HCT116 (cell line): ENCODE data around the gene KRTAP1-5. TPM values are rescaled to one million over a fixed set of nuclear protein-coding genes. Genes with fewer than 3 reads are reported as not detected.
"Not testable (repeated sequence)": the region's sequence is repeated elsewhere in the genome, so short reads cannot be mapped to it uniquely, and the experiment has no call there.

ENCODE experiments used
- ATAC-seq: fragments of 200-7000 bp; cut with Tn5 transposase; 2 replicates; pipeline ENCODE4 v1.9.1; 2020; ENCODE audit warnings: mild to moderate bottlenecking, moderate library complexity
- BruUV-seq: library from RNA; stranded (reverse); fragments of 400-500 nt; replicated peaks from 2 replicates; lab custom pipeline; 2021; lab: Mats Ljungman, UMichigan
- CTCF ChIA-PET: fragments of 300-600 bp; sonication (Branson Sonifier 250); formaldehyde crosslinking; loops from one replicate; lab custom pipeline; 2021; ENCODE audit warnings: antibody characterized with exemption; lab: Charles Lee
- POLR2A ChIA-PET: fragments of 300-600, 350-600 bp; sonication (Branson Sonifier 250); formaldehyde crosslinking; loops from one replicate; lab custom pipeline; 2021; ENCODE audit warnings: antibody characterized with exemption; lab: Charles Lee
- RAD21 ChIA-PET, 2 experiments: fragments of 300-600 bp; sonication (Branson Sonifier 250); formaldehyde crosslinking; loops; one replicate each; lab custom pipeline; 2023; ENCODE audit warnings: low total read pairs in 2 of 2; ENCODE audit not compliant: uncharacterized antibody in 2 of 2, unreplicated experiment in 2 of 2, low non-redundant PET in 1 of 2; lab: Charles Lee
- DNase-seq: peaks from one replicate; pipeline ENCODE4 v3.0.0-alpha.2; 2010; ENCODE audit warnings: low read depth, low spot score
- H2AFZ ChIP-seq: fragments of 200-600 bp; shearing (Covaris generic), sonication (generic); 2 replicates; pipeline ENCODE4 v1.6.1; 2017; ENCODE audit warnings: low read depth, mixed run types, mixed read lengths, antibody characterized with exemption, low read length; ENCODE audit not compliant: poor library complexity, severe bottlenecking
- H3K27ac ChIP-seq: 2 replicates; pipeline ENCODE4 v1.5.1; 2012; ENCODE audit warnings: low read depth, low read length
- H3K27me3 ChIP-seq: fragments of 200-600 bp; sonication (generic); 2 replicates; pipeline ENCODE4 v1.6.1; 2016; ENCODE audit warnings: mixed run types, low read length, mixed read lengths; ENCODE audit not compliant: insufficient read depth
- H3K36me3 ChIP-seq, 2 experiments: fragments of 200-500 bp in 1 of 2; fragments of 200-600 bp in 1 of 2; sonication (Bioruptor generic) in 1 of 2; sonication (generic) in 1 of 2; 2 replicates each; pipeline versions ENCODE4 v1.5.1 to v1.6.1; 2014 to 2016; ENCODE audit warnings: low read length in 2 of 2, inconsistent platforms in 1 of 2, mixed read lengths in 1 of 2, mixed run types in 1 of 2; ENCODE audit not compliant: insufficient read depth in 2 of 2, control insufficient read depth in 1 of 2
- H3K4me1 ChIP-seq, 2 experiments: fragments of 200-600 bp in 1 of 2; sonication (generic) in 1 of 2; 2 replicates each; pipeline versions ENCODE4 v1.5.1 to v1.6.1; 2012 to 2017; ENCODE audit warnings: low read length in 2 of 2, inconsistent platforms in 1 of 2, mild to moderate bottlenecking in 1 of 2, mixed read lengths in 1 of 2, mixed run types in 1 of 2, moderate library complexity in 1 of 2; ENCODE audit not compliant: insufficient read depth in 2 of 2, control insufficient read depth in 1 of 2
- H3K4me2 ChIP-seq: fragments of 200-600 bp; sonication (generic); 2 replicates; pipeline ENCODE4 v1.6.1; 2017; ENCODE audit warnings: mixed run types, low read length, mixed read lengths
- H3K4me3 ChIP-seq, 2 experiments: fragments of 200-600 bp in 1 of 2; sonication (generic) in 1 of 2; replicated peaks in 1 of 2; 2 replicates each; pipeline ENCODE4 v1.5.1; 2011 to 2016; ENCODE audit warnings: low read length in 2 of 2, control low read depth in 1 of 2, low read depth in 1 of 2, mild to moderate bottlenecking in 1 of 2, mixed read lengths in 1 of 2, mixed run types in 1 of 2
- H3K79me2 ChIP-seq: fragments of 200-600 bp; sonication (generic); 2 replicates; pipeline ENCODE4 v1.6.1; 2017; ENCODE audit warnings: mild to moderate bottlenecking, mixed run types, low read length, moderate library complexity, mixed read lengths; ENCODE audit not compliant: insufficient read depth
- H3K9ac ChIP-seq: fragments of 200-600 bp; sonication (generic); 2 replicates; pipeline ENCODE4 v1.6.1; 2016; ENCODE audit warnings: low read length, mixed read lengths
- H3K9me2 ChIP-seq: fragments of 200-600 bp; sonication (generic), shearing (Covaris generic); 2 replicates; pipeline ENCODE4 v1.6.1; 2017; ENCODE audit warnings: mixed run types, mild to moderate bottlenecking, moderate library complexity; ENCODE audit not compliant: insufficient read depth
- H3K9me3 ChIP-seq, 2 experiments: fragments of 200-500 bp in 1 of 2; fragments of 200-600 bp in 1 of 2; sonication (Bioruptor generic) in 1 of 2; sonication (generic) in 1 of 2; 2 replicates each; pipeline ENCODE4 v1.6.1; 2014 to 2017; ENCODE audit warnings: low read length in 2 of 2, mixed read lengths in 2 of 2, inconsistent platforms in 1 of 2, low read depth in 1 of 2, mild to moderate bottlenecking in 1 of 2, mixed run types in 1 of 2, moderate library complexity in 1 of 2; ENCODE audit not compliant: control insufficient read depth in 1 of 2, insufficient read depth in 1 of 2
- H4K20me1 ChIP-seq: fragments of 200-600 bp; sonication (generic), shearing (Covaris generic); 2 replicates; pipeline ENCODE4 v1.6.1; 2017; ENCODE audit warnings: mixed run types, mild to moderate bottlenecking, moderate library complexity; ENCODE audit not compliant: insufficient read depth
- CEBPB ChIP-seq: IDR thresholded peaks from 2 replicates; pipeline ENCODE4 v1.6.1; 2012; ENCODE audit warnings: low read depth
- EGR1 ChIP-seq: IDR thresholded peaks from 2 replicates; pipeline ENCODE4 v1.6.1; 2012; ENCODE audit warnings: low read depth
- EZH2 ChIP-seq: fragments of 200-600 bp; sonication (generic); IDR thresholded peaks from 2 replicates; pipeline ENCODE4 v1.6.1; 2017; ENCODE audit warnings: antibody characterized with exemption, mixed run types
- FOSL1 ChIP-seq: IDR thresholded peaks from 2 replicates; pipeline ENCODE4 v1.6.1; 2012; ENCODE audit warnings: low read depth
- JUND ChIP-seq: IDR thresholded peaks from 2 replicates; pipeline ENCODE4 v1.6.1; 2012
- RAD21 ChIP-seq: IDR thresholded peaks from 2 replicates; pipeline ENCODE4 v1.6.1; 2012; ENCODE audit warnings: low read depth, mild to moderate bottlenecking
- SIN3A ChIP-seq: IDR thresholded peaks from 2 replicates; pipeline ENCODE4 v1.6.1; 2012; ENCODE audit warnings: low read depth
- SRF ChIP-seq: IDR thresholded peaks from 2 replicates; pipeline ENCODE4 v1.6.1; 2012; ENCODE audit warnings: low read depth
- TCF7L2 ChIP-seq: IDR thresholded peaks from 2 replicates; pipeline ENCODE4 v1.7.0; 2011; ENCODE audit warnings: borderline replicate concordance, inconsistent platforms; ENCODE audit not compliant: insufficient read depth, insufficient read length; ENCODE audit errors: extremely low read depth
- YY1 ChIP-seq: IDR thresholded peaks from 2 replicates; pipeline ENCODE4 v1.6.1; 2011; ENCODE audit warnings: low read length, low read depth, moderate library complexity, mild to moderate bottlenecking; ENCODE audit not compliant: insufficient replicate concordance; ENCODE audit errors: extremely low read depth
- ZFX ChIP-seq: fragments of 450-650 bp; IDR thresholded peaks from 2 replicates; pipeline ENCODE4 v1.6.1; 2017
- ZNF274 ChIP-seq: fragments of 200-500 bp; sonication (Bioruptor generic); IDR thresholded peaks from 2 replicates; pipeline ENCODE4 v1.6.1; 2014; ENCODE audit warnings: mild to moderate bottlenecking, low read depth, low read length, inconsistent platforms
- intact Hi-C: fragments of 100-400 bp; cut with micrococcal nuclease; formaldehyde crosslinking; loops from 2 replicates; pipeline ENCODE4 v1.10.0; 2022
- total RNA-seq: library from RNA; stranded (reverse); gene quantifications from one replicate; pipeline ENCODE4 v1.2.1, GENCODE V29; 2021; ENCODE audit not compliant: unreplicated experiment
- TF ChIP-seq, protein P1 (sequence below): IDR thresholded peaks from 2 replicates; pipeline ENCODE4 v1.6.1; 2012
- TF ChIP-seq, protein P2 (sequence below): IDR thresholded peaks from 2 replicates; pipeline ENCODE4 v1.6.1; 2012
- TF ChIP-seq, protein P3 (sequence below): IDR thresholded peaks from 2 replicates; pipeline ENCODE4 v1.6.1; 2011; ENCODE audit warnings: mild to moderate bottlenecking, low read length, moderate library complexity; ENCODE audit not compliant: insufficient replicate concordance; ENCODE audit errors: extremely low read depth

The KRTAP1-5 gene
- total RNA-seq, 1 experiment from 2014 or later = not detected

DNA sequence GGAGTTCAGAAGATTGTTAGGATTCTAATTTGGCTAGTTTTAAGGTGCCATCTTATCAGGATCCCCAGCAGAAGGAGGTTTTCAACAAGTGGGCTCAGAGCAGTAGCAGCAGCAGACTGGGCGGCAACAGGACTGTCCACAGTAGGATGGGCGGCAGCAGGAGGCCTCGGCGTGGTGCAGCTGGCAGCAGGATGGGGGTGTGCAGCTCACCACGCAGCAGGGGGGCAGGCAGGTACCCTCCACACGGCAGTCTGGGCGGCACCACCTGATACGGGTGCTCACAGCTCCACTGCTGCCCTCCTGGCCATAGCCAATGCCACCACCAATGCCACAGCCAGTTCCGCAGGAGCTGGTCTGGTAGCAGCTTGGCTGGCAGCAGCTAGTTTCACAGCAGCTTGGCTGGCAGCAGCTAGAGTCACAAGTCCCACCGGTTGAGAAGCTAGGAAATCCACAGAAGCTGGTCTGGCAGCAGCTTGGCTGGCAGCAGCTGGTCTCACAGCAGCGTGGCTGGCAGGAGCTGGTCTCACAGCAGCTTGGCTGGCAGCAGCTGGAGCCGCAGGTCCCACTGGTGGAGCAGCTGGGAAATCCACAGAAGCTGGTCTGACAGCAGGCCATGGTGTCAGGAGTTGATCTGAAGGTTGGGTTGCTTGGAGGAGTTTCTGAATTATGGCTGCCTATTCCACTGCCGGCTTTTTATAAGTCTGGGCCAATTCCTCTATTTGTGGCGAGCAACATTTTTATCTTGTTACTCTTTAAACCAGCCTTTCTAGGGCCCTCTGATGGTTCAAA lies 14.0 kb upstream of the KRTAP1-5 start, which contains the start of gene KRTAP1-1:
Gene KRTAP1-1 (minus strand): TSS at position 668 of the 789 bp plus-strand sequence. CDS start 53 bp downstream, at position 615.
- H3K9me2 ChIP-seq, H3K4me3 ChIP-seq, intact Hi-C loops, ATAC-seq, H3K27ac ChIP-seq, BruUV-seq, DNase-seq: not testable (repeated sequence)
- peaks cover 0 to 11% of the 10 kb centered on the region in 2 experiments; a peak in 1 of 4 replicates for H3K36me3 ChIP-seq
- H3K4me1 ChIP-seq = peaks cover 15 to 16% of the 10 kb centered on the region in 2 experiments; a peak in 2 of 4 replicates
- peak within 1 kb of the TSS; percentile 35 for H2AFZ ChIP-seq
- TF ChIP-seq RAD21 = peak; percentile 17; the same call in 1 of the 2 replicates
- TF ChIP-seq, all 23 proteins: peak for 1; not testable (repeated sequence) for 22
- POLR2A ChIA-PET, H3K4me2 ChIP-seq, H3K27me3 ChIP-seq, H3K9ac ChIP-seq, H3K79me2 ChIP-seq, RAD21 ChIA-PET, H4K20me1 ChIP-seq, CTCF ChIA-PET: not testable (repeated sequence)
- H3K9me3 ChIP-seq = peaks cover 0 to 12% of the 10 kb centered on the region in 2 experiments; a peak in 1 of 4 replicates

DNA sequence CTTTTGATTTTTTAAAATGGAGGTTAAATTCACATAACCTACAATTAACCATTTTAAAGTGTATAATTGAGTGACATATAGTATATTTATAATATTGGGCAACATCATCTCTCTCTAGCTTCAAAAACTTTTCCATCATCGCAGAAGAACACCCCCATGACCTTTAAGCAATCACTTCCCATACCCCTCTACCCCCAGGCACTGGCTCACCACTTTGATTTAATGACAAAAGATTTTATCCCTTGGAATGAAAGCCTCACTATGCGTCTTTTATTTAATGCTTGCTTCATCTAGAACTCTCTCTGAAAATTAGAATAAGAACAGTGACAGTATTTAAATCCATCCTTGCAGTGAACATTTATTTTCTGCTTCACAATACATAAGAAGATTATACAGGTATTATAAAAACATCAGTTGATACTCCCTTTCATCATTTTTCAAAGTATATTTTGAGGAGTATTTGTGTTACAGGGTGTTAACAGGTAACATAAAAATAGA lies 10.9 kb upstream of the KRTAP1-5 start:
- Histone ChIP-seq H3K27ac (no peak overlapping the region), H3K9ac (no peak overlapping the region), H3K4me1 (peaks cover 15 to 18% of the 10 kb centered on the region in 2 experiments; a peak in 2 of 4 replicates), H3K9me3 (0 out of 4 replicates have a peak, but pooled peaks cover 0 to 12% of the 10 kb centered on the region in 2 experiments), H3K79me2 (no peaks in the 10 kb centered on the region), H2AFZ (no peak overlapping the region), H3K27me3 (no peaks in the 10 kb centered on the region), H3K4me2 (no peak overlapping the region), H4K20me1 (no peaks in the 10 kb centered on the region), H3K9me2 (no peaks in the 10 kb centered on the region), H3K4me3 (no peak overlapping the region), H3K36me3 (peaks cover 0 to 5% of the 10 kb centered on the region in 2 experiments; a peak in 1 of 4 replicates)
- ChIA-PET POLR2A (no interaction called here), CTCF (no interaction called here), RAD21 (no interaction called here)
- no TSS peak for BruUV-seq
- TF ChIP-seq EZH2 (no peak), SRF (no peak), ZNF274 (no peak), EGR1 (no peak), TCF7L2 (no peak), JUND (no peak), FOSL1 (no peak), SIN3A (no peak), YY1 (no peak), CEBPB (no peak), ZFX (no peak)
- TF ChIP-seq, protein P1, sequence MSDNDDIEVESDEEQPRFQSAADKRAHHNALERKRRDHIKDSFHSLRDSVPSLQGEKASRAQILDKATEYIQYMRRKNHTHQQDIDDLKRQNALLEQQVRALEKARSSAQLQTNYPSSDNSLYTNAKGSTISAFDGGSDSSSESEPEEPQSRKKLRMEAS = no peak
- TF ChIP-seq, protein P2, sequence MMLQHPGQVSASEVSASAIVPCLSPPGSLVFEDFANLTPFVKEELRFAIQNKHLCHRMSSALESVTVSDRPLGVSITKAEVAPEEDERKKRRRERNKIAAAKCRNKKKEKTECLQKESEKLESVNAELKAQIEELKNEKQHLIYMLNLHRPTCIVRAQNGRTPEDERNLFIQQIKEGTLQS = no peak
- TF ChIP-seq, protein P3, sequence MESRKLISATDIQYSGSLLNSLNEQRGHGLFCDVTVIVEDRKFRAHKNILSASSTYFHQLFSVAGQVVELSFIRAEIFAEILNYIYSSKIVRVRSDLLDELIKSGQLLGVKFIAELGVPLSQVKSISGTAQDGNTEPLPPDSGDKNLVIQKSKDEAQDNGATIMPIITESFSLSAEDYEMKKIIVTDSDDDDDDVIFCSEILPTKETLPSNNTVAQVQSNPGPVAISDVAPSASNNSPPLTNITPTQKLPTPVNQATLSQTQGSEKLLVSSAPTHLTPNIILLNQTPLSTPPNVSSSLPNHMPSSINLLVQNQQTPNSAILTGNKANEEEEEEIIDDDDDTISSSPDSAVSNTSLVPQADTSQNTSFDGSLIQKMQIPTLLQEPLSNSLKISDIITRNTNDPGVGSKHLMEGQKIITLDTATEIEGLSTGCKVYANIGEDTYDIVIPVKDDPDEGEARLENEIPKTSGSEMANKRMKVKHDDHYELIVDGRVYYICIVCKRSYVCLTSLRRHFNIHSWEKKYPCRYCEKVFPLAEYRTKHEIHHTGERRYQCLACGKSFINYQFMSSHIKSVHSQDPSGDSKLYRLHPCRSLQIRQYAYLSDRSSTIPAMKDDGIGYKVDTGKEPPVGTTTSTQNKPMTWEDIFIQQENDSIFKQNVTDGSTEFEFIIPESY = no peak
- DNase-seq = no peak
- no peak for ATAC-seq
- intact Hi-C loops = no loop called here
